LNCaP clone FGC (cell line): ENCODE measurements around the gene NRP1.
A peak's percentile ranks its signal among the peaks of the same experiment; 100 is the strongest.

Source experiments
- DNase-seq: peaks from one replicate; pipeline ENCODE4 v3.0.0-alpha.2; 2011; ENCODE audit warnings: low read depth
- H3K4me3 ChIP-seq: 2 replicates; pipeline ENCODE4 v1.5.1; 2011; ENCODE audit warnings: mild to moderate bottlenecking, low read depth, low read length, control low read depth
- TF ChIP-seq, protein P1 (sequence below): IDR thresholded peaks from 2 replicates; pipeline ENCODE4 v1.5.1; 2012; ENCODE audit warnings: mild to moderate bottlenecking; ENCODE audit not compliant: control insufficient read depth, insufficient read depth; ENCODE audit errors: extremely low read depth

Gene NRP1

DNA sequence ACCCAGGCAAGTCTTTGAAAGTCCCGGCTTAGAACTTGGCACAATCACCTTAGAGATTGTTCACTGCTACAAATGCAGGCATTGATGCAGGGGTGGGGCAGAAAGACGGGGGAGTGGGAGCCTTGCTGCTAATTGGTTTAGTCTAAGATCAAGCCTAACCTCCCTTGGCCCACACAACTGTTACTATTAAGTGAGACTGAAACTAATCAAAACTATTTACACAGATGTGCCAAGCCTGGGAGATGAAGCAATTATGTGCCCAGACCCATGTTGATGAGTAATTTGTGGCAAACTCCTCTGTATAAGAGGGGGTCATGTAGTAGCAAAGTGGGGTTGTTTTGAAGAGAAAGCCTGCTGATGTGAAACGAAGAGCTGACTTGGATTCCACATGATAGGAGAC, 198.2 kb downstream of the NRP1 start:
- DNase-seq = no peak
- no peak overlapping the region for H3K4me3 ChIP-seq
- TF ChIP-seq, protein P1, sequence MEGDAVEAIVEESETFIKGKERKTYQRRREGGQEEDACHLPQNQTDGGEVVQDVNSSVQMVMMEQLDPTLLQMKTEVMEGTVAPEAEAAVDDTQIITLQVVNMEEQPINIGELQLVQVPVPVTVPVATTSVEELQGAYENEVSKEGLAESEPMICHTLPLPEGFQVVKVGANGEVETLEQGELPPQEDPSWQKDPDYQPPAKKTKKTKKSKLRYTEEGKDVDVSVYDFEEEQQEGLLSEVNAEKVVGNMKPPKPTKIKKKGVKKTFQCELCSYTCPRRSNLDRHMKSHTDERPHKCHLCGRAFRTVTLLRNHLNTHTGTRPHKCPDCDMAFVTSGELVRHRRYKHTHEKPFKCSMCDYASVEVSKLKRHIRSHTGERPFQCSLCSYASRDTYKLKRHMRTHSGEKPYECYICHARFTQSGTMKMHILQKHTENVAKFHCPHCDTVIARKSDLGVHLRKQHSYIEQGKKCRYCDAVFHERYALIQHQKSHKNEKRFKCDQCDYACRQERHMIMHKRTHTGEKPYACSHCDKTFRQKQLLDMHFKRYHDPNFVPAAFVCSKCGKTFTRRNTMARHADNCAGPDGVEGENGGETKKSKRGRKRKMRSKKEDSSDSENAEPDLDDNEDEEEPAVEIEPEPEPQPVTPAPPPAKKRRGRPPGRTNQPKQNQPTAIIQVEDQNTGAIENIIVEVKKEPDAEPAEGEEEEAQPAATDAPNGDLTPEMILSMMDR = no peak

DNA sequence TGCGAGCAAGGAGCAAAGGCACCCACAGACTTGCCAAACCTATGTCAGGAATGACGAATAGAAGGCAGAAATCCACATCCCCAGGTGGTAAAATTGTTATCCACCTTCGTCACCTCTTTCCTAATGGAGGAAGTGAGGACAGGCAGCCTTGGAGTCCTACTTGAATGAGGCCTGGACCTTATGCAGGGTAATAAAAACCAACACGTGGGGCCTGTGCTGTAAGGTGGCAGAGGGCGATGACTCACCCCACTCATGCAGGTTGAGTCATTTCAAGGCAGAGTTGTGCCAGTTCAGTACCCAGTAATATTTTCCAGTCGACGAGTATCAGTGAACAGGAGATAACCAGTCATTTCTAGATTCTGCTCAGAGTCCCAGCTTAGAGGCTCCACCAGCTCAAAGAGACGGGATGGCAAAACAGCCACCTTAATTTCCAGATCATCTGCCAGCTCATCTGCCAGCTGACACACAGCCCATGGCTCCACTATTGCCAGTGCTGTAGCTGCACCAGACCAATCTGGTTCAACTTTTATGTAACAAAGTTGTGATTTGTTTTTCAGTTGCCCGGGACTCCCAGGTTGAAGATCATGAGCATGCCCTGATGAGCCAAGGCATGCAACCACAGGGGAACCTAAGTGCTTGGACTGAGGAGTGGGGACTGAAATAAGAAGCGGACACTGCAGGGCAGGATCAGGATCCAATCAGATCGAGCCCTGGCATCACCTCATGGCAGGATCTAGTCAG, 200.3 kb downstream of the NRP1 start:
- H3K4me3 ChIP-seq = no peak overlapping the region
- DNase-seq = no peak
- TF ChIP-seq, protein P1 = no peak

DNA sequence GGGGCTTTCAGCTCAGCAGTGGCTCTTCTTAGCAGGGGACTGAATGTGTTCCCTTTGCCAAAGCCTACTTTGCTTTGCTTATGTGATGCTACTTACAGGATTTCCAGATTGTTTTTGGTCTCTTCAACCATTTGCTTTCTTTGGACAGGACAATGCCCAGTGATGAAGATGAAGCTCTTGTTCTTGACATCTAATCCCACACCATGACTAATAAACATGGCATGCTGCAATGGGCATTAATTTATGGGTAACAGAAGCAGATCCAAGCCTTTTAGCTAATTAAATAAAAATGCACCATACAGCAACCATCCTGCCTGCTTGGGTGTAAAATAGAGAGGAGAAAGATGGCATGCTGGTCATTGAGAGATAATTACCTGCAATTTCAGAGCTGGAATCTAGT, 200.9 kb downstream of the NRP1 start:
- H3K4me3 ChIP-seq = no peak overlapping the region
- no peak for DNase-seq
- TF ChIP-seq, protein P1 = no peak

DNA sequence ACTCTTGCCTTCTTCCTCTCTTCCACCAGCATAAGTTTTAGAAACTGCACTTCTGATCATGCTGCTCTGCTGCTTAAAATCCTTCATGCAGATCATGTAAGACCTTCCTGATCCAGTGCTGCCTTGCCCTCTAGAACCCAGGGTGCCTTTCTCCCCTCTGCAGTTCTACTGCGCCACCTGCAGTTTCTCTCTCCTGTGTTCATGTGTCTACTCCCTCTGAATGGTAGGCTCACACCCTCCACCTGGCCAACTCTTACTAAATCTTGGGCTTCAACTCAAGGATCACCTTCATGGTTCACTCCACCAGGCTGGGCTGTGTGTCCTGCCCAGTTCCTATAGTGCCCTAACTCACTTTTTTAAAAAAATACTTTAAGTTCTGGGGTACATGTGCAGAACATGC, 201.8 kb downstream of the NRP1 start:
- DNase-seq = no peak
- H3K4me3 ChIP-seq = no peak overlapping the region
- TF ChIP-seq, protein P1 = 0 out of 2 replicates have a peak, but pooled peaks have one; percentile 7

DNA sequence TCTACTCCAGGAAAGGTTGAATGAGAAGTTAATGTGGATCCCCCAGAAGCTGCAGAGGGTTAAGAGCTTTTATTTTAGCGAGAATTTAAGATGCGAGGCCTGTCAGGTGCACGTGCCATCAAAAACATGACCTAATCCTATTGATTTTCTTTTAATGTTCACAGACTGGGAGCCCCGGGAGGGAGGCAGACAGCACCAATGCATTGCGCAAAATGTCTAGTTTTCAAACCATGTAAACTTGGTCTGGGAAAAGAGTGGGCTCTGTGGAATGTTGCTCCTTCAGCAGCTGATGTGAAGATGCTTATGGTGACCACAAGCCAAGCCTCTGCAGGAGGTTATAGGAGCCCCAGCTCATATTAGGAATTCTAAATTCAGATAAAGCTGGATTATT, 204.5 kb downstream of the NRP1 start:
- TF ChIP-seq, protein P1 = no peak
- DNase-seq = no peak
- H3K4me3 ChIP-seq = no peak overlapping the region

DNA sequence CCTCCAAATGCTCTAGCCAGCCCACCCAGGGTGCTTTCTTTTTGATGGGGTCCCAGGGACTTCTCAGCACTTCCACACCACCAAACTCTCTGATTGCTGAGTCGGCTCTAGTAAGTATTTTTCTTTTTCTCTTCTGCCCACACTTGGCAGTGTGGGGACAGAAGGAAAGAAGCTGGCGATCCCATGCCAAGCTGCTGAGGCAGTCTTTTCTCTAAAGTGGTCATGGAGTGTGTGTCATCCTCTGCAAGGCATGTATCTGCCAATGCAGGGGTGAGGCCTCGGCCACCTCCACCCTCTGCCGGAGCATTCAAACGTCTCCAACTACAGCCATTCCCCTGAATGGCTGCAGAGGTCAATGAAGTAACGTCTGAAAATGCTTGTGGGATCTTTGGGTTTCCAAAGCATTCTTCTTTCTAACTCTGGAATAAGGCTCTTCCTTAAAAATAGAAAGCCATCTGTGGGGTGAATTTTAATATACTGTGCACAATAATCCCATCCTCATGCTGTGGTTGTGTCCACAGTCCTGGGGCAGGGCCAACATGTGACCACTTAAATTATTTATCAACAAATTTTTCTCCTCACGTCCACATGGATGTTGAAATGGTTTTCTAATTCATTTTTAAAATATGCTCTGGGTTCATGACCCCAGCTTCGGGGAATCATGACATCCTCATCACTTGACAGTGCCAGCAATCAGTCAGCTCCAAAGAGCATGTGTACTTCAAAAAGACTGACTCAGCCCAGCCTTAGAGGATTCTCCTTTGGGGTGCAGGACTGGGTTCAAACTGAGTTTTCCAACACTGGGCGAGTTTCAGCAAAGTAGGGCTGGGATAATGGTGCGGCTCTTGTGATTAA, 205.1 kb downstream of the NRP1 start:
- TF ChIP-seq, protein P1 = no peak
- H3K4me3 ChIP-seq = no peak overlapping the region
- no peak for DNase-seq
